ENCODE data around the gene THSD1. TPM values are rescaled to one million over a fixed set of nuclear protein-coding genes. Genes with fewer than 3 reads are reported as not detected.
"Not testable (repeated sequence)": the region's sequence is repeated elsewhere in the genome, so short reads cannot be mapped to it uniquely, and the experiment has no call there.

THSD1 gene
- total and polyA plus RNA-seq, 7 experiments from 2014 or later: 0.12 to 0.54 (median 0.29) TPM

DNA sequence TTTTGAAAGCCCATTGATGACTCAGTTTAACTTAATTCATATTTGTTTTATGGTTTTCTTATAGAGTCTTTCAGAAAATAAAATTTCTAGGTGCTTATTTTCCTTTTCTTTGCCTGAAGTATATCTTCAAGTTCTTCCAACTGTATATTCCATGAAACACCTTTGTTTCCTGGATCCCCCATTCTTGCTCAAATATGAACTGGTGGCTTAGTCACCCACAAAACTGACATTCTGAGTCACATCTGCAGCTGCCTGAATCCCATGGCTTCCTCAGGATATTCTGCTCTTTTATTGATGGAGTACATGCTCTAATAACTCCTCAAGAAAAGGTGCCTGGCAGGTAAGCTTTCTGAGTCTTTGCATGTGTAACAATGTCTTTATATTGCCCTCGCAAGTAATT, 32.7 kb downstream of the THSD1 start:
- H3K27me3 Mint-ChIP-seq; H3K4me1 Mint-ChIP-seq; H3K27ac ChIP-seq (ENCODE audit: low read depth, low read length); H3K4me3 Mint-ChIP-seq; CTCF ChIA-PET; H3K36me3 ChIP-seq (ENCODE audit: control insufficient read depth in 2 of 3, insufficient read depth in 3 of 3, low read length in 3 of 3); H3K9me3 Mint-ChIP-seq; DNase-seq; ATAC-seq; intact Hi-C loops (cut with micrococcal nuclease); H3K4me1 ChIP-seq (ENCODE audit: control insufficient read depth in 2 of 2, insufficient read depth in 2 of 2, low read length in 2 of 2); H3K4me3 ChIP-seq (ENCODE audit: low read length); POLR2A ChIA-PET; H3K9me3 ChIP-seq (ENCODE audit: control insufficient read depth in 2 of 3, low read length in 3 of 3); H3K36me3 Mint-ChIP-seq; H3K27me3 ChIP-seq (ENCODE audit: control insufficient read depth in 2 of 2, insufficient read depth in 2 of 2, low read length in 2 of 2): not testable (repeated sequence)
- peak overlapping the region in 1 of 9 donors; percentile 35 for H3K27ac Mint-ChIP-seq

DNA sequence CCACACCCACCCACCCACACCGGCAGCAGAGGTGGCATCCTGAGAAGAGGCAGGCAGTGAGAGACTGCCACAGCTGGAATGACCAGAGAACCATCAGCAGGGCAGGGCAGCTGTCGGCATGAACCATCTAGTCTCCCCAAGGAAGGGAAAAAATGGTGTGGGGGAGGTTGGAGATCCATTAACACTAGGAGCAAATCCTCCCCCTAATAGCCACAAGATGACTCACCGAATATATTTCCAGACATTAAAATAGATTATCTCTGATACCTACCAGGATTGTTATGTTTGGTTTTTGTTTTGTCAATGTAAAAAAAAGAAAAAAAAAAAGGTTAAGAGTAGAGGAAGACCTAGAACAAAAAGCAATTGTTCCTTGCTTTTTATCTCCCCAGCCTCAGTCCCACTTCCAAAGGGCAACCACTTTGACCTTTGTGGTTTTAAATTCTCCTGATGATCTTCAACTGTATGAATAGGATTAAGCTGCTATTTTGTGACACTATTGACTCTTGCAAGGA, 34.2 kb downstream of the THSD1 start:
- Mint-ChIP-seq H3K4me1 (no peaks in the 10 kb centered on the region), H3K4me3 (no peak overlapping the region), H3K36me3 (no peaks in the 10 kb centered on the region), H3K9me3 (peaks cover 0 to 1% (median 0%) of the 10 kb centered on the region in 11 donors), H3K27me3 (peaks cover 0 to 5% (median 0%) of the 10 kb centered on the region in 5 donors), H3K27ac (no peak overlapping the region)
- Histone ChIP-seq H3K36me3 (ENCODE audit: control insufficient read depth in 2 of 3, insufficient read depth in 3 of 3, low read length in 3 of 3) (no peaks in the 10 kb centered on the region), H3K27me3 (ENCODE audit: control insufficient read depth in 2 of 2, insufficient read depth in 2 of 2, low read length in 2 of 2) (no peaks in the 10 kb centered on the region), H3K4me1 (ENCODE audit: control insufficient read depth in 2 of 2, insufficient read depth in 2 of 2, low read length in 2 of 2) (no peaks in the 10 kb centered on the region), H3K4me3 (ENCODE audit: low read length) (no peak overlapping the region), H3K9me3 (ENCODE audit: control insufficient read depth in 2 of 3, low read length in 3 of 3) (no peaks in the 10 kb centered on the region), H3K27ac (ENCODE audit: low read depth, low read length) (no peak overlapping the region)
- DNase-seq: no peak
- POLR2A ChIA-PET: no interaction called here
- no peak for ATAC-seq
- CTCF ChIA-PET: no interaction called here
- intact Hi-C loops (cut with micrococcal nuclease): no loop called here

- no peak overlapping the region for H3K27ac ChIP-seq (ENCODE audit: low read depth, low read length)
- H3K4me1 ChIP-seq (ENCODE audit: control insufficient read depth in 2 of 2, insufficient read depth in 2 of 2, low read length in 2 of 2): no peaks in the 10 kb centered on the region
- ChIA-PET POLR2A (no interaction called here), CTCF (no interaction called here)
- H3K27me3 ChIP-seq (ENCODE audit: control insufficient read depth in 2 of 2, insufficient read depth in 2 of 2, low read length in 2 of 2): no peaks in the 10 kb centered on the region
- ATAC-seq (no peak), DNase-seq (no peak)
- Mint-ChIP-seq H3K9me3 (no peaks in the 10 kb centered on the region), H3K27me3 (peaks cover 6 to 17% (median 7%) of the 10 kb centered on the region in 5 donors), H3K27ac (no peak overlapping the region), H3K4me1 (peaks cover 0 to 2% (median 0%) of the 10 kb centered on the region in 7 donors), H3K36me3 (no peaks in the 10 kb centered on the region), H3K4me3 (no peak overlapping the region)
- intact Hi-C loops (cut with micrococcal nuclease): no loop called here
- no peaks in the 10 kb centered on the region for H3K9me3 ChIP-seq (ENCODE audit: control insufficient read depth in 2 of 3, low read length in 3 of 3)
- no peak overlapping the region for H3K4me3 ChIP-seq (ENCODE audit: low read length)
- no peaks in the 10 kb centered on the region for H3K36me3 ChIP-seq (ENCODE audit: control insufficient read depth in 2 of 3, insufficient read depth in 3 of 3, low read length in 3 of 3)
Observed at GRCh38 chr13:52366291-52366690, 39.7 kb downstream of the THSD1 start.

DNA sequence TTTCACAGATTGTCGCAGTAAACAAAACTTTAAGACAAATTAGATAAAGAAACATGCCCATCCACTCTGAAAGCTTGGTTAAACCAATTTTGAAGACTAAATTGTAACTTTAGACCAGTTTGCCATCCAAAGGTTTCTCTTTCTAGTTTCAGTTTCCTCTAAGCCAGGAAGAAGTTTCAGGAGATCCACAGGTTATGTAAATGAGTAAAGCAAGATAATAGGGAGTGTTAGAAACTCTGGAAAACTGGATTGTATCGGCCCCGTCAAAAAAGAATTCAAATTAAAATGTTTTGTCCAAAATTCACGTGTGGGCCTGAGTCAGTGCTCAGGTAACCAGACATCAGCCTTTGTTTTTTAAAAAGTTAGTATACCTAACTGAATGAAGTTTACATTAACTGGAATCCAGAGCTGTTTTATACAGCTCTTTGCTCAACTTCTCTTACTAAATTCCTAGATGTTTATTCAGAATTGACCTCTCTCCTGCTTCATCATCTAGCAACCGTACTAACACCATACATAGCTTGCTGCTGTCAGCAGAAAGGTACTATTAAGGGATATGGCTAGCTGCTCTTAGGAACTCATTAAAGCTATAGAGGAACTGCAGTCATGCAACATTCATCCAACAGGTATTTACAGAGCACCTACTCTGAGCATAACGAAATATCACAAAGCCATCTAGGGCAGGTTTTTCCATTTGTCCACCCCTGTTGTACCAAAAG, 43.6 kb downstream of the THSD1 start:
- CTCF ChIA-PET; H3K36me3 ChIP-seq (ENCODE audit: control insufficient read depth in 2 of 3, insufficient read depth in 3 of 3, low read length in 3 of 3); H3K27me3 ChIP-seq (ENCODE audit: control insufficient read depth in 2 of 2, insufficient read depth in 2 of 2, low read length in 2 of 2); H3K27ac Mint-ChIP-seq; DNase-seq; H3K4me1 ChIP-seq (ENCODE audit: control insufficient read depth in 2 of 2, insufficient read depth in 2 of 2, low read length in 2 of 2); H3K36me3 Mint-ChIP-seq; H3K4me3 ChIP-seq (ENCODE audit: low read length); H3K4me1 Mint-ChIP-seq; H3K27ac ChIP-seq (ENCODE audit: low read depth, low read length); ATAC-seq; H3K9me3 ChIP-seq (ENCODE audit: control insufficient read depth in 2 of 3, low read length in 3 of 3); intact Hi-C loops (cut with micrococcal nuclease); POLR2A ChIA-PET; H3K4me3 Mint-ChIP-seq; H3K9me3 Mint-ChIP-seq: not testable (repeated sequence)
- peaks cover 10 to 28% (median 13%) of the 10 kb centered on the region in 5 donors for H3K27me3 Mint-ChIP-seq

DNA sequence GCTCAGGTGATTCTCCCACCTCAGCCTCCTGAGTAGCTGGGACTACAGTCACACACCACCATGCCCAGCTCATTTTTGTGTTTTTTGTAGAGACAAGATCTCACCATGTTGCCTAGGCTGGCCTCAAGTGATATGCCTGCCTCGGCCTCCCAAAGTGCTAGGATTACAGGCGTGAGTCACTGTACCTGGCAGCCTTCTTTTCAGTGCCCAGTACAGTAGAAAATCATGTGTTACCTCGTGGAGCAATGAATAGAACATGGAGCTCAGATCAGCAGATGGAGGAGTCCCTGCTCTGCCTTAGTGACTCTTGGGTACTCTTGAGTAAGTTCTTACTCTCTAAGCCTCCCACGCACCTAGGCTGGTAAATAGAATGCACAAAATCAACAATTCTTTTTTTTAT, 44.7 kb downstream of the THSD1 start:
- H3K36me3 Mint-ChIP-seq: no peaks in the 10 kb centered on the region
- no peak overlapping the region for H3K27ac Mint-ChIP-seq
- Histone ChIP-seq H3K27ac (ENCODE audit: low read depth, low read length) (no peak overlapping the region), H3K4me1 (ENCODE audit: control insufficient read depth in 2 of 2, insufficient read depth in 2 of 2, low read length in 2 of 2) (no peaks in the 10 kb centered on the region), H3K36me3 (ENCODE audit: control insufficient read depth in 2 of 3, insufficient read depth in 3 of 3, low read length in 3 of 3) (no peaks in the 10 kb centered on the region), H3K4me3 (ENCODE audit: low read length) (no peak overlapping the region), H3K27me3 (ENCODE audit: control insufficient read depth in 2 of 2, insufficient read depth in 2 of 2, low read length in 2 of 2) (no peaks in the 10 kb centered on the region), H3K9me3 (ENCODE audit: control insufficient read depth in 2 of 3, low read length in 3 of 3) (no peaks in the 10 kb centered on the region)
- ChIA-PET CTCF (no interaction called here), POLR2A (no interaction called here)
- H3K4me1 Mint-ChIP-seq: peaks cover 0 to 2% (median 0%) of the 10 kb centered on the region in 7 donors
- intact Hi-C loops (cut with micrococcal nuclease): no loop called here
- H3K4me3 Mint-ChIP-seq: no peak overlapping the region
- no peaks in the 10 kb centered on the region for H3K9me3 Mint-ChIP-seq
- DNase-seq: no peak
- peaks cover 10 to 34% (median 18%) of the 10 kb centered on the region in 5 donors for H3K27me3 Mint-ChIP-seq
- no peak for ATAC-seq

DNA sequence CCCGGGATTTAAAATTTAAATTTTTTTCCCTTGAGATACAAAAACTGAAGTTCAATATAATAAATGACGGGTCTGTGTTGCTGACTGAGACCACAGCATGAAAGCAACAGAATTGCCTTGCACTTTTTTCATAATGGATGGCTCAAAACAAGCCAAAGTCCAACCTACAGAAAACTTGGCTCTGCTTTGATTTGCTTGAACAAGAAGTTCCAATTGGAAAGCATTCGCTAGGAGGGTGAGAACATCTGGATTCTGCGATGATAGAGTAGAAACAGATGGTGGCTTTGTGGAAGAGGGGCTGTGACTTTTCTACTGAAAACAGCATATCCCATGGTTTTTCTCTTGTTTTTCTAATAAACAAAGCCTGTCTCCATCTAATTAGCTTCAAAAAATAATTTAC, 46.4 kb downstream of the THSD1 start:
- Mint-ChIP-seq H3K4me3 (no peak overlapping the region), H3K9me3 (no peaks in the 10 kb centered on the region), H3K27me3 (peaks cover 16 to 31% (median 23%) of the 10 kb centered on the region in 5 donors), H3K36me3 (no peaks in the 10 kb centered on the region), H3K27ac (no peak overlapping the region), H3K4me1 (peaks cover 0 to 2% (median 0%) of the 10 kb centered on the region in 7 donors)
- Histone ChIP-seq H3K4me3 (ENCODE audit: low read length) (no peak overlapping the region), H3K4me1 (ENCODE audit: control insufficient read depth in 2 of 2, insufficient read depth in 2 of 2, low read length in 2 of 2) (no peaks in the 10 kb centered on the region), H3K36me3 (ENCODE audit: control insufficient read depth in 2 of 3, insufficient read depth in 3 of 3, low read length in 3 of 3) (no peaks in the 10 kb centered on the region), H3K27ac (ENCODE audit: low read depth, low read length) (no peak overlapping the region), H3K27me3 (ENCODE audit: control insufficient read depth in 2 of 2, insufficient read depth in 2 of 2, low read length in 2 of 2) (no peaks in the 10 kb centered on the region), H3K9me3 (ENCODE audit: control insufficient read depth in 2 of 3, low read length in 3 of 3) (no peaks in the 10 kb centered on the region)
- ChIA-PET CTCF (no interaction called here), POLR2A (no interaction called here)
- DNase-seq (no peak), ATAC-seq (no peak)
- intact Hi-C loops (cut with micrococcal nuclease): no loop called here

DNA sequence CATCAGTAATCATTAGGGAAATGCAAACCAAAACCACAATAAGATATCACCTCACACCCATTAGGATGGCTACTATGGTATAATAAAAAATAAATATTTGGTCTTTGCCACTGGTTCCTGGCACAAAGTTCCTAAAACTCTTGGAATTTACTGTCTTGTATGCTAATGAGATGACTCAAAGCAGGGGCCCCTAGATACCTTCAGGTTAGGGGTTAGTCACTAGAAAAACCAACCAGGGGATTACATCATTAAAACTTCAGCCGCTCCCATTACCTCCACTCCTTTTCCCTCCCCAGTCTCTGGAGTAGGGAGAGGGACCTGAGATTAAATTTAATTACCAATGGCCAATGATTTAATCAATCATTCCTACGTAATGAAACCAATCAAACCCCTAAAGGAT, 49.6 kb downstream of the THSD1 start:
- Mint-ChIP-seq H3K4me3 (no peak overlapping the region), H3K27me3 (peaks cover 17 to 31% (median 29%) of the 10 kb centered on the region in 5 donors), H3K27ac (no peak overlapping the region), H3K4me1 (no peaks in the 10 kb centered on the region), H3K36me3 (no peaks in the 10 kb centered on the region), H3K9me3 (no peaks in the 10 kb centered on the region)
- no peak overlapping the region for H3K4me3 ChIP-seq (ENCODE audit: low read length)
- ChIA-PET CTCF (no interaction called here), POLR2A (no interaction called here)
- no peaks in the 10 kb centered on the region for H3K36me3 ChIP-seq (ENCODE audit: control insufficient read depth in 2 of 3, insufficient read depth in 3 of 3, low read length in 3 of 3)
- intact Hi-C loops (cut with micrococcal nuclease): no loop called here
- no peaks in the 10 kb centered on the region for H3K4me1 ChIP-seq (ENCODE audit: control insufficient read depth in 2 of 2, insufficient read depth in 2 of 2, low read length in 2 of 2)
- H3K9me3 ChIP-seq (ENCODE audit: control insufficient read depth in 2 of 3, low read length in 3 of 3): no peaks in the 10 kb centered on the region
- no peaks in the 10 kb centered on the region for H3K27me3 ChIP-seq (ENCODE audit: control insufficient read depth in 2 of 2, insufficient read depth in 2 of 2, low read length in 2 of 2)
- no peak overlapping the region for H3K27ac ChIP-seq (ENCODE audit: low read depth, low read length)
- ATAC-seq (no peak), DNase-seq (no peak)

Measured in naive thymus-derived CD4-positive, alpha-beta T cell (primary cell).